HepG2 (cell line): ENCODE measurements around the gene OBSL1. TPM values are rescaled to one million over a fixed set of nuclear protein-coding genes. Genes with fewer than 3 reads are reported as not detected.

Experiments
- CBX1 ChIP-seq: IDR thresholded peaks from one replicate; pipeline ENCODE4 v1.6.1; 2016; ENCODE audit warnings: antibody characterized with exemption, low read depth
- GZF1 ChIP-seq: sonication (generic); formaldehyde crosslinking; IDR thresholded peaks from 2 replicates; pipeline ENCODE4 v1.5.1; 2020; ENCODE audit warnings: mild to moderate bottlenecking, missing genetic modification reagents
- HMGXB3 ChIP-seq: sonication (generic); formaldehyde crosslinking; IDR thresholded peaks from 2 replicates; pipeline ENCODE4 v1.4.0; 2020; ENCODE audit warnings: missing genetic modification reagents, borderline replicate concordance
- HMGXB4 ChIP-seq, 2 experiments: sonication (generic) in 1 of 2; formaldehyde crosslinking in 1 of 2; IDR thresholded peaks; 2 replicates each; pipeline versions ENCODE4 v1.4.0 to v1.6.1; 2018 to 2020; ENCODE audit warnings: missing genetic modification reagents in 2 of 2, borderline replicate concordance in 1 of 2, low read depth in 1 of 2, mild to moderate bottlenecking in 1 of 2, missing biosample characterization in 1 of 2
- IKZF4 ChIP-seq: sonication (generic); formaldehyde crosslinking; IDR thresholded peaks from 2 replicates; pipeline ENCODE4 v1.5.1; 2020; ENCODE audit warnings: borderline replicate concordance, mild to moderate bottlenecking, low read depth, missing genetic modification reagents; ENCODE audit errors: not compliant biosample characterization
- KLF11 ChIP-seq: IDR thresholded peaks from 2 replicates; pipeline ENCODE4 v1.6.1; 2016; ENCODE audit warnings: missing compliant biosample characterization
- MTA3 ChIP-seq: sonication (generic); formaldehyde crosslinking; IDR thresholded peaks from 2 replicates; pipeline ENCODE4 v1.4.0; 2020; ENCODE audit warnings: missing genetic modification reagents
- NR2C2 ChIP-seq: sonication (generic); formaldehyde crosslinking; IDR thresholded peaks from 2 replicates; pipeline ENCODE4 v1.4.0; 2020; ENCODE audit warnings: missing genetic modification reagents, mild to moderate bottlenecking, moderate library complexity, borderline replicate concordance
- ONECUT2 ChIP-seq: sonication (generic); formaldehyde crosslinking; IDR thresholded peaks from 2 replicates; pipeline ENCODE4 v1.4.0; 2020; ENCODE audit warnings: missing genetic modification reagents
- PREB ChIP-seq: sonication (generic); formaldehyde crosslinking; IDR thresholded peaks from 2 replicates; pipeline ENCODE4 v1.4.0; 2020; ENCODE audit warnings: missing genetic modification reagents
- RCOR2 ChIP-seq: IDR thresholded peaks from 2 replicates; pipeline ENCODE4 v1.6.1; 2016; ENCODE audit warnings: missing biosample characterization, missing genetic modification reagents
- SKI ChIP-seq: fragments of 450-650 bp; IDR thresholded peaks from one replicate; pipeline ENCODE4 v1.6.1; 2018; ENCODE audit warnings: mild to moderate bottlenecking; ENCODE audit not compliant: partially characterized antibody
- SYNCRIP ChIP-seq: fragments of 200-400 bp; formaldehyde crosslinking; IDR thresholded peaks from 2 replicates; pipeline ENCODE4 v1.6.1; 2018; ENCODE audit warnings: mild to moderate bottlenecking, low read depth, low read length; ENCODE audit not compliant: insufficient read depth
- ZBTB33 ChIP-seq: sonication (generic); formaldehyde crosslinking; IDR thresholded peaks from 2 replicates; pipeline ENCODE4 v1.4.0; 2020; ENCODE audit warnings: missing genetic modification reagents
- ZNF143 ChIP-seq: sonication (generic); formaldehyde crosslinking; IDR thresholded peaks from 2 replicates; pipeline ENCODE4 v1.4.0; 2020; ENCODE audit warnings: missing genetic modification reagents
- ZNF24 ChIP-seq: fragments of 450-650 bp; IDR thresholded peaks from 2 replicates; pipeline ENCODE4 v1.6.1; 2017; ENCODE audit warnings: antibody characterized with exemption, mild to moderate bottlenecking
- ZNF430 ChIP-seq: sonication (generic); formaldehyde crosslinking; IDR thresholded peaks from 2 replicates; pipeline ENCODE4 v1.9.0; 2021; ENCODE audit warnings: mild to moderate bottlenecking, missing genetic modification reagents
- ZNF44 ChIP-seq: sonication (generic); formaldehyde crosslinking; IDR thresholded peaks from 2 replicates; pipeline ENCODE4 v1.5.1; 2020; ENCODE audit warnings: mild to moderate bottlenecking, missing genetic modification reagents
- ZNF776 ChIP-seq: sonication (generic); formaldehyde crosslinking; IDR thresholded peaks from 2 replicates; pipeline ENCODE4 v1.4.0; 2020; ENCODE audit warnings: mild to moderate bottlenecking, missing genetic modification reagents
- ZZZ3 ChIP-seq: sonication (generic); formaldehyde crosslinking; IDR thresholded peaks from 2 replicates; pipeline ENCODE4 v1.4.0; 2020; ENCODE audit warnings: missing genetic modification reagents, mild to moderate bottlenecking, borderline replicate concordance
- polyA plus RNA-seq, 8 experiments: library from polyadenylated mRNA; depleted of rRNA in 3 of 8; stranded (reverse) in 7 of 8; unstranded in 1 of 8; fragments of >200 nt; fragmentation: Illumina TruSeq in 4 of 8; extraction: Trizol in 4 of 8; gene quantifications; 2 replicates each; pipeline versions ENCODE4 v1.2.1 to v1.2.3, GENCODE V29; 2011 to 2016; ENCODE audit warnings: low read depth in 4 of 8, missing spikeins in 1 of 8, mixed read lengths in 1 of 8; ENCODE audit not compliant: insufficient read depth in 1 of 8
- total RNA-seq, 5 experiments: library from RNA; depleted of rRNA; stranded (reverse); fragments of >200 nt; fragmentation: Illumina TruSeq; extraction: Trizol; gene quantifications; 2 replicates each; pipeline ENCODE4 v1.2.3, GENCODE V29; 2016; ENCODE audit warnings: low read depth in 1 of 5

OBSL1 gene
- total and polyA plus RNA-seq, 2 of the 13 experiments (the other 11 are each of a cell fraction or from before 2014, with no cell fraction given) = 86.7 to 218 TPM

- peak; percentile 73 to 78 for TF ChIP-seq HMGXB4 (CRISPR knock-in tag; IDR thresholded peaks at IDR 0.05; ENCODE audit: borderline replicate concordance in 1 of 2, low read depth in 1 of 2)
- TF ChIP-seq RCOR2 (CRISPR knock-in tag) = no peak
- peak; percentile 80; the same call in 1 of the 2 replicates for TF ChIP-seq ZNF44 (CRISPR knock-in tag)
- TF ChIP-seq ZNF776 = no peak
- no peak for TF ChIP-seq MTA3 (CRISPR knock-in tag)
- no peak for TF ChIP-seq IKZF4
- no peak for TF ChIP-seq ZNF143 (CRISPR knock-in tag)
- TF ChIP-seq GZF1 (CRISPR knock-in tag) = no peak
- TF ChIP-seq ZZZ3 (CRISPR knock-in tag) = 0 out of 2 replicates have a peak, but pooled peaks have one; percentile 32
- peak; percentile 65 for TF ChIP-seq SKI
- TF ChIP-seq CBX1 = peak; percentile 58
- peak; percentile 7; the same call in 1 of the 2 replicates for TF ChIP-seq ZBTB33
- no peak for TF ChIP-seq SYNCRIP
- 0 out of 2 replicates have a peak, but pooled peaks have one; percentile 17 for TF ChIP-seq PREB
- peak; percentile 96 for TF ChIP-seq ZNF430 (CRISPR knock-in tag)
- TF ChIP-seq KLF11 (CRISPR knock-in tag) = peak; percentile 44; the same call in 1 of the 2 replicates
- peak; percentile 2 for TF ChIP-seq ONECUT2
- no peak for TF ChIP-seq ZNF24
- TF ChIP-seq NR2C2 = peak; percentile 98
- TF ChIP-seq HMGXB3 (CRISPR knock-in tag) = 0 out of 2 replicates have a peak, but pooled peaks have one; percentile 42
Observed at GRCh38 chr2:219597552-219598307, 26.4 kb upstream of the OBSL1 start, which contains the start of gene STK11IP (continued).
